ENCODE results near the gene GUF1.

- TF ChIP-seq EZH2phosphoT487 (IDR thresholded peaks at IDR 0.05; ENCODE audit: insufficient read depth, low read depth) (no peak), EZH2 (IDR thresholded peaks at IDR 0.05; ENCODE audit: insufficient read depth, poor library complexity, severe bottlenecking) (no peak)
These were observed 62.0 kb downstream of the GUF1 start for GRCh38 chr4:44740201-44740600.
